Epithelial cell of proximal tubule (primary cell): Measurements from ENCODE around the gene TNFRSF13B. TPM values are rescaled to one million over a fixed set of nuclear protein-coding genes. Genes with fewer than 3 reads are reported as not detected.
"Not testable (repeated sequence)": the region's sequence is repeated elsewhere in the genome, so short reads cannot be mapped to it uniquely, and the experiment has no call there.

Source experiments
- DNase-seq: peaks from one replicate; pipeline ENCODE4 v3.0.0-alpha.2; 2011; ENCODE audit warnings: low read depth
- H3K4me3 ChIP-seq: 2 replicates; pipeline ENCODE4 v1.5.1; 2011; ENCODE audit warnings: low read depth, mild to moderate bottlenecking, low read length
- CTCF ChIP-seq: conservative IDR thresholded peaks from 2 replicates; pipeline ENCODE4 v1.5.1; 2012; ENCODE audit warnings: low read depth, mild to moderate bottlenecking, low read length
- total RNA-seq: library from RNA; depleted of rRNA; stranded (reverse); fragments of >200 nt; gene quantifications from 2 replicates; pipeline ENCODE4 v1.2.3, GENCODE V29; 2015

TNFRSF13B gene
- total RNA-seq, 1 donor from 2014 or later, result not detected

DNA sequence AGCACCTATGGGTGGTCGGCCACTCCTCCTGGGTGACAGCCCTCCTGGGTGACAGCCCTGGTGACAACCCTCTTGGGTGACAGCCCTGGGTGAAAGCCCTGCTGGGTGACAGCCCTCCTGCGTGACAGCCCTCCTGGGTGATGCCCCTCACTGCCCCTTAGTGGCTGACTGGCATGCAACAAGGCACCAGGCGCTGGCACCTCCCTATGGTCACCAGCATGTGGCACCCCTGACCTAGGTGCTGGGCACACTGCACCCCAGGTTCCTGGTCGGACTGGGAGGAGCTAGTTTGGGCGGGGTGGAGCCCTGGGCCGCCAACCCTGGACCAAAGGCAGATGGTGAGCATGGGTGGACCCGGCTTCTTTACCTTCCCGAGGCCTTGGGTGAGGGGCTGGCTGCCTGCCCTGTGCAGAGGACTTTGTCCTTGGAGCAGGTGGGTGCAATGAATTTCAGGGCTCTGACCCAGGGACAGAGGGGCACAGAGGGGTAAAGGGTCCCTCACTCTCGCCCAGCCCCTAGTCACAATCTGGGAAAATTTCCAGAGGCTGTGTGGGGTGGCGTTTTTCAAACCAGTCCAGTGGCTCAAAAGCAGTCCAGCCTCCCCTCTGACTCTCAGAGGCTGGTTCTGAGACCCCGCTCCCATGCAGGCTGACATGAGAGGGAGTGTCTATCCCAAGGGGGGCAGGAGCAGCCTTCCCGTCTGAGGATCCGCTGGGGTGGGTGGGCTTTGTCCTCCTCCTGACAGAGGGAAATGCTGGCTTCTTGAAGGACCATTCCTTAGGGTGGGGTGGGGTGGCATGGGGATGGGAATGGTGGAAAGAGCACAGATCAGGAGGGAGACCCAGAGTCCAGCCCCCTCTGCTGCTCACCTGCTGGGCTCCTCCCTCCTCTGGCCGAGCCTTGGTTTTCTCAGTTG, 25.9 kb upstream of the TNFRSF13B start:
- no peak for DNase-seq
- H3K4me3 ChIP-seq, result no peak overlapping the region
- peak; percentile 83 for TF ChIP-seq CTCF

DNA sequence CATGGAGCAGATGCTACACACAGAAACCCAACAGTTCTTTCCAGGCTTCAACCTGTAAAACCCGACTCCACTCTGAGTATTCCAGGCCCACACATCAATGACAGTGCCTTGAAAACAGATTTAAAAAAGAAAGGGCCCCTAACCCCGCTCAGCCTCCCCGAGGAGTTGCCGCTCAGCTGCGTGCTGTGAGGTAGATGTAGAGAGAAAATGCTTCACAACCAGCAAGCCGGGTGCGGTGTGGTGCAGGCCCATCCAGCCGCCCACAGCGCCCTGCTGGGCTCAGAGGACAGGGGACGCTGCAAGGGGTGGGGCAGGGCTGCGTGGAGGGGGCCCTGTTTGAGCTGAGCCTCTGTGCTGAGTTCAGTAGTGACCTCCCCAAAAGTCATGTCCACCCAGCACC, 24.8 kb upstream of the TNFRSF13B start:
- not testable (repeated sequence) for H3K4me3 ChIP-seq, DNase-seq

GRCh38 chr17:16995930-16996329, 24.0 kb upstream of the TNFRSF13B start:
- H3K4me3 ChIP-seq, result no peak overlapping the region
- TF ChIP-seq CTCF, result no peak
- DNase-seq, result no peak

DNA sequence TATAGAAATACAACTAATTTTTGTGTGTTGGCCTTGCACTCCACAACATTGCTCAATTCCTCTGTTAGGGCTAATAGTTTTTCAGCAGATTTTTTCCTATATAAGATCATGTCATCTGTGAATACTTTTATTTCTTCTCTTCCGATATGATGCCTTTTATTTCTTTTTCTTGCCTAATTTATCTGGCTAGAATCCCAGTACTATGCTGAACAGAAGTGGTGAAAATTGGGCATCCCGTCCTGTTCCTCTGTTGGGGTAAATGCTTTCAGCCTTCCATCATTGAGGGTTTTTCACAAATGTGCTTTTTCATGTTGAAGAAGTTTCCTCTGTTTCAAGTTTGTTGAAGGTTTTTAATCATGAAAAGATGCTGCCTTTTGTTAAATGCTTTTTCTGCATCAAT, 22.7 kb upstream of the TNFRSF13B start:
- DNase-seq, result no peak
- no peak overlapping the region for H3K4me3 ChIP-seq
- no peak for TF ChIP-seq CTCF

DNA sequence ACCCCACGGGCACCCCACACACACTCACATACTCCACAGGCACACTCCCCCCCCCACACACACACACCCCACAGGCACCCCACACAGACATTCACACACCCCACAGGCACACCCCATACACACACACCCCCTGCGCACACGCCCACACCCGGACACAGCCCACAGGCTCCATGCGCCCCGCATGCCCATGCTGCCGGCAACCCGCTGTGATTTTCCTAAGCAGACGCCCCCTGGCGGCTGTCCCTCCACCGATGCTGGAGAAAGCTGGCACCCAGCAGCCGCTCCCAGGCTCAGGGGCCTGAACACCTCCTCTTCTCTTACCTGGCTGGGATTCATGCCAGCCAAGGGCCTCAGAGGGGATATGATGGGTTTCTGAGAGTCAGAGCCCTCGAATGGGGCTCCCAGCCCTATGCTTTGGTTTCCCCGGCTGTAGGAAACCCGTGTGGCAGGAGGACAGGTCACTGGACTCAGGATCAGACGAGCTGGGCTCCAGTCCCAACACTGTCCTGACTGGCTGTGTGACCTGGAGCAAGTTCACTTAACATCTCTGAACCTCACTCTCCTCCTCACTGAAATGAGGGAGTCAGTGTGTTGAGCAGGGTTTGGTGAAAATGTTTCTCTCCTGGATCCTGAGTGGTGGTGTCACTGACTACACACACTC, 19.6 kb upstream of the TNFRSF13B start:
- no peak for DNase-seq
- TF ChIP-seq CTCF, result peak; percentile 84
- no peak overlapping the region for H3K4me3 ChIP-seq

DNA sequence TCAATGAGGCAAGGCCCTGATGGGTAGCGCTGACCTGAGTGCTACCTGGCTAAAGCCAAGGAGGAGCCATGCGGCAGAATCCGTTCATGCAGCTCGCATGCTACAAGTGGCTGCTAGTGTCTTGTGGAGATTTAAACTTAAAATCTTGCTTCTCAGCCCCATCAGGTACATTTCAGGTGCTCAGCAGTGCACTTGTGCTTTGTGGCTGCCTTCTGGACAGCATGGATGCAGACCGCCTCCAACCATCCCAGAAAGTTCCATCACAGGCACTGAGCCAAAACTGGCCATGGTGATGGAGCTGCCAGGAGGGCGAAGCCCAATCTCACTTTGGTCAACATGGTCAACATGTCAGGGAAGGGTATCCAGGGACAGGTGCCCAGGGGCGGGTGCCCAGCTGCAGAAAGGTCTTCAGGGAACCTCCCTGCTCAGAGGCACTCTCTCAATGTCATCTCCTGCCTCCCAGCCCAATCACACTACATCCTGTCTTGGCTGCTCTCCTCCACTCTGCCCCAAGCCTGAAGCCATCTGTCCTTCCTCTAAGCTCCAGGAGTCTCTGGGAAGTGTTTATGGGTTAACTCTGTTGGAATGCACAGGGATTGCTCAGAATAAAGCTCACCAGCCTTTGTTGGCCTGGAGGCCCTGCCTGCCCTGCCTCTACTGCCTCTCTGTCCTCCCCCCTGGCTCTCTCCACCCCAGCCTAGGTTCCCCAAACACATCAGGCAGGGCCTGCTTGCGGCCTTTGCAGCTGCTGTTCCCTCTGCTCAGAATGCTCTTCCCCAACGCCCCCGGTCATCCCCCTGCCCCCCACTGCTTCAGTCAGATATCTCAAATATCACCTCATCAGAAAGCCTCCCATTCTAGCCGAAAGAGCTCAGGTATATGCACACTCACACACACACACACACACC, 18.3 kb upstream of the TNFRSF13B start:
- TF ChIP-seq CTCF, result no peak
- no peak for DNase-seq
- H3K4me3 ChIP-seq, result no peak overlapping the region
